Neural cell (in vitro differentiated cells): Measurements from ENCODE around the gene NDUFV2.
"Not testable (repeated sequence)": the region's sequence is repeated elsewhere in the genome, so short reads cannot be mapped to it uniquely, and the experiment has no call there.

Experiments used
- EP300 ChIP-seq: fragments of 450-650 bp; conservative IDR thresholded peaks from 2 replicates; pipeline ENCODE4 v1.6.1; 2014; ENCODE audit warnings: antibody characterized with exemption, mild to moderate bottlenecking, moderate library complexity; ENCODE audit not compliant: poor library complexity, severe bottlenecking
- EZH2 ChIP-seq: fragments of 200-600, 300-800 bp; shearing (Covaris generic), sonication (generic); IDR thresholded peaks from 2 replicates; pipeline ENCODE4 v1.6.1; 2014; ENCODE audit warnings: antibody characterized with exemption, low read length, borderline replicate concordance, mild to moderate bottlenecking; ENCODE audit not compliant: insufficient read depth, poor library complexity, severe bottlenecking
- POLR2AphosphoS5 ChIP-seq: IDR thresholded peaks from 2 replicates; pipeline ENCODE4 v1.6.1; 2012
- SMC3 ChIP-seq: fragments of 450-650 bp; conservative IDR thresholded peaks from 2 replicates; pipeline ENCODE4 v1.6.1; 2014; ENCODE audit warnings: antibody characterized with exemption, mild to moderate bottlenecking, moderate library complexity; ENCODE audit not compliant: poor library complexity
- TAF1 ChIP-seq: IDR thresholded peaks from 2 replicates; pipeline ENCODE4 v1.6.1; 2012; ENCODE audit warnings: low read depth
- TF ChIP-seq, protein P1 (sequence below): fragments of 450-650 bp; IDR thresholded peaks from 2 replicates; pipeline ENCODE4 v1.5.1; 2014; ENCODE audit warnings: antibody characterized with exemption, mild to moderate bottlenecking, moderate library complexity; ENCODE audit not compliant: poor library complexity, severe bottlenecking
- TF ChIP-seq, protein P2 (sequence below): IDR thresholded peaks from 2 replicates; pipeline ENCODE4 v1.6.1; 2012; ENCODE audit warnings: borderline replicate concordance

DNA sequence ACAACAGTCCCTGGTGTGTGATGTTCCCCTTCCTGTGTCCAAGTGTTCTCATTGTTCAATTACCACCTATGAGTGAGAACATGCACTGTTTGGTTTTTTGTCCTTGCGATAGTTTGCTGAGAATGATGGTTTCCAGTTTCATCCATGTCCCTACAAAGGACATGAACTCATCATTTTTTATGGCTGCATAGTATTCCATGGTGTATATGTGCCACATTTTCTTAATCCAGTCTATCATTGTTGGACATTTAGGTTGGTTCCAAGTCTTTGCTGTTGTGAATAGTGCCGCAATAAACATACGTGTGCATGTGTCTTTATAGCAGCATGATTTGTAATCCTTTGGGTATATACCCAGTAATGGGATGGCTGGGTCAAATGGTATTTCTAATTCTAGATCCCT is 63.4 kb downstream of the NDUFV2 start:
- TF ChIP-seq, protein P1, sequence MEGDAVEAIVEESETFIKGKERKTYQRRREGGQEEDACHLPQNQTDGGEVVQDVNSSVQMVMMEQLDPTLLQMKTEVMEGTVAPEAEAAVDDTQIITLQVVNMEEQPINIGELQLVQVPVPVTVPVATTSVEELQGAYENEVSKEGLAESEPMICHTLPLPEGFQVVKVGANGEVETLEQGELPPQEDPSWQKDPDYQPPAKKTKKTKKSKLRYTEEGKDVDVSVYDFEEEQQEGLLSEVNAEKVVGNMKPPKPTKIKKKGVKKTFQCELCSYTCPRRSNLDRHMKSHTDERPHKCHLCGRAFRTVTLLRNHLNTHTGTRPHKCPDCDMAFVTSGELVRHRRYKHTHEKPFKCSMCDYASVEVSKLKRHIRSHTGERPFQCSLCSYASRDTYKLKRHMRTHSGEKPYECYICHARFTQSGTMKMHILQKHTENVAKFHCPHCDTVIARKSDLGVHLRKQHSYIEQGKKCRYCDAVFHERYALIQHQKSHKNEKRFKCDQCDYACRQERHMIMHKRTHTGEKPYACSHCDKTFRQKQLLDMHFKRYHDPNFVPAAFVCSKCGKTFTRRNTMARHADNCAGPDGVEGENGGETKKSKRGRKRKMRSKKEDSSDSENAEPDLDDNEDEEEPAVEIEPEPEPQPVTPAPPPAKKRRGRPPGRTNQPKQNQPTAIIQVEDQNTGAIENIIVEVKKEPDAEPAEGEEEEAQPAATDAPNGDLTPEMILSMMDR: not testable (repeated sequence)
- TF ChIP-seq EZH2, SMC3, EP300, POLR2AphosphoS5, TAF1: not testable (repeated sequence)
- TF ChIP-seq, protein P2, sequence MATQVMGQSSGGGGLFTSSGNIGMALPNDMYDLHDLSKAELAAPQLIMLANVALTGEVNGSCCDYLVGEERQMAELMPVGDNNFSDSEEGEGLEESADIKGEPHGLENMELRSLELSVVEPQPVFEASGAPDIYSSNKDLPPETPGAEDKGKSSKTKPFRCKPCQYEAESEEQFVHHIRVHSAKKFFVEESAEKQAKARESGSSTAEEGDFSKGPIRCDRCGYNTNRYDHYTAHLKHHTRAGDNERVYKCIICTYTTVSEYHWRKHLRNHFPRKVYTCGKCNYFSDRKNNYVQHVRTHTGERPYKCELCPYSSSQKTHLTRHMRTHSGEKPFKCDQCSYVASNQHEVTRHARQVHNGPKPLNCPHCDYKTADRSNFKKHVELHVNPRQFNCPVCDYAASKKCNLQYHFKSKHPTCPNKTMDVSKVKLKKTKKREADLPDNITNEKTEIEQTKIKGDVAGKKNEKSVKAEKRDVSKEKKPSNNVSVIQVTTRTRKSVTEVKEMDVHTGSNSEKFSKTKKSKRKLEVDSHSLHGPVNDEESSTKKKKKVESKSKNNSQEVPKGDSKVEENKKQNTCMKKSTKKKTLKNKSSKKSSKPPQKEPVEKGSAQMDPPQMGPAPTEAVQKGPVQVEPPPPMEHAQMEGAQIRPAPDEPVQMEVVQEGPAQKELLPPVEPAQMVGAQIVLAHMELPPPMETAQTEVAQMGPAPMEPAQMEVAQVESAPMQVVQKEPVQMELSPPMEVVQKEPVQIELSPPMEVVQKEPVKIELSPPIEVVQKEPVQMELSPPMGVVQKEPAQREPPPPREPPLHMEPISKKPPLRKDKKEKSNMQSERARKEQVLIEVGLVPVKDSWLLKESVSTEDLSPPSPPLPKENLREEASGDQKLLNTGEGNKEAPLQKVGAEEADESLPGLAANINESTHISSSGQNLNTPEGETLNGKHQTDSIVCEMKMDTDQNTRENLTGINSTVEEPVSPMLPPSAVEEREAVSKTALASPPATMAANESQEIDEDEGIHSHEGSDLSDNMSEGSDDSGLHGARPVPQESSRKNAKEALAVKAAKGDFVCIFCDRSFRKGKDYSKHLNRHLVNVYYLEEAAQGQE: not testable (repeated sequence)
